ENCODE measurements around the gene IRAK3.
"Not testable (repeated sequence)": the region's sequence is repeated elsewhere in the genome, so short reads cannot be mapped to it uniquely, and the experiment has no call there.

IRAK3 gene

DNA sequence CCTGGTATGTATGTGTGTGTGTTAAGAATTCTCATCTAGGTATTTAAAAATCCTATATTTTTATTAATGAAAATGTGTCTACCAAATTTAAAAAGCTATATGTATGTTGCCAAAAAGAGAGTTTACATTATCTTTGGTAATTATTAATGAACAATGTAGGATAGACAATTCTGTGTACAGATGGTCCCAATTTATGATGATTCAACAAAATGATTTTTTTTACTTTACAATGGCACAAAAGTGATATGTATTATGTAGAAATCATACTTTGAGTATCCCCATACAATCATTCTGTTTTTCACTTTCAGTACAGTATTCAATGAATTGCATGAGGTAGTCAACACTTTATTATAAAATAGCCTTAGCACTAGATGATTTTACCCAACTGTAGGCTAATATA lies 39.4 kb downstream of the IRAK3 start:
- no peak for DNase-seq

DNA sequence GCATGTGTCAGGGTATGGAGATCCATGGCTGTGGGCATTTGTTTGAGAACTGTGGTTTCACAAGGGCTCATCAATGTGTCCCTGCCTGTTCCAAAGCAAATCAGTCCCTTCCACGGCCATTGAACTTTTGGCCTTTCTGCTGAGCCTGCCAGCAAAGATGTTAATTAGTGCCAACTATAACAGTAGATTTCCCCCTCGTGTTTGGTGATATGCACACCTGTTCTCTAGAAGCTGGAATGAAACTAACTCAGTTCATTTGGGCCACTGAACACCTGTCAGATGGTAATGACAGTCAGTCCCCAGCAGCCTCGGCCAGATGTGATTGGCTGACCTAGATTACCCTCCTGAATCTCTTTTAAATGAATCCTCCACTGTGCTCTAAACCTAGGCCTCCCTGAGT lies 43.2 kb downstream of the IRAK3 start:
- DNase-seq = no peak

DNA sequence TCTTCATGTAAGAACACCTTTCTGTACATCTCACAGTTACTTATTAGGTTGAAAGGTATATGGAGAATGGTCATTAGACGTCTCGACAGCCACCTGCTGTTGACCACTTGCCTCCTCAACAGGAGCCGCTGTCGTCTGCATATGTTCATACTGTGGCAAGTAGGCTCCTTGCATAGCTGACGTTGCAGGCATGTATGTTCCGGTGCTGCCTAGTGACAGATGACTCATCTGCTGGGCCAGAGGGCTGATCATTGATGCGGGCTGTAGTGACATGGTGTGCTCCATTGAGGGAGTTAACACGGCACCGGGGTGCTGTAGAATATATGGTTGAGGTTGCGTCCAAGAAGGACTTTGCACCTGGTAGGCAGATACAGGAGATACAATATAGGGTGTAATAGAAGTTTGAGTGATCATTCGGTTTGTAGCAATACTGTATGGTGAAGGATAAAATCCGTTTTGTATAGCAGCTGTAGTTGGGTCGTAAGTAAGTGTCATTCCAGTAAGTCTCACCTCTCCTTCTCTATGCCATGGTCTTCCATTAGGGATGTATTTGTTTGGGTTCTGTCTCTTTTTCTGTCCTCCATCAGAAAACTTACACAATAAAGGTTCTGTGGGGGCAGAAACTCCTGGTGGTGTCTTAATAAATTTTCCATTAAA lies 45.2 kb downstream of the IRAK3 start:
- peak; percentile 77 for DNase-seq

DNA sequence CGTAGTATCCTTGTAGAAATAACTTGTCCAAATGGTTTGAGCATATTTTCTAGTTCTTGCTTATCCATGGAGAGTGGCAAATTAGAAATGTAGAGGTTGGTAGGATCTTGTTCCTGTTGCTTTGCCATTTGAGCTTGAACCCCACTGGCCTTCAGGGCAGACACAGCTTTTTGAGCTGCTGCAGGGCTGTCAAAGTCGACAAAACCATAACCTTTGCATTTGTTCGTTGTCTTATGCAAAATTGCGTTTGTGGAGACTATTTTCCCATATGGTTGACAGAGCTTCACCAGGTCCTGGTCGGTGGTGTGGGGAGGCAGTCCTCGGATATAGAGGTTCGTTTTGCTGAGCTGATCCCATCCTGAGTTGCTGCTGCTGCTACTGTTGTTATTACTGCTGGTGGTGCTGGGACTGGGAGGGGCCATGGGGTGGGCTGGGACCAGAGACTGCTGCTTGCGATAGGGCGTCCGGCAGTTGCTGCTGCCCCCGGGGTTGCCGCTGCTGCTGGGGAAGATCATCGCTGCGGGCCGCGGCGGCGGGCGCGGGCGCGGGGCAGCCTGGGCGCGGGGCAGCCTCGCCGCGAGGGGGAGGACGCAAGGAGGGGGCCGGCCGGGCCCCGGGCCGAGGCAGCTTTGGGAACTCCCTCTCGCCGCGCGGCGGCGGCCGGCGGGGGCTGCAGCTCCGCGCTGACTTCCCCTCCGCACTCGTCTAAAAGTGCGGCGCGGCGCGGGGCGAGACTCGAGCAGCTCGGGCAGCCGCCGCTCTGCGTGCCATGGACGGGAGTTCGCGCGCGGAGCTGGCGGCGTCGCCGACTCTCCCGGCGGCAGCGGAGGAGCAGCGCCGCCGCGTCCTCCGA lies 46.0 kb downstream of the IRAK3 start:
- DNase-seq = peak; percentile 75

DNA sequence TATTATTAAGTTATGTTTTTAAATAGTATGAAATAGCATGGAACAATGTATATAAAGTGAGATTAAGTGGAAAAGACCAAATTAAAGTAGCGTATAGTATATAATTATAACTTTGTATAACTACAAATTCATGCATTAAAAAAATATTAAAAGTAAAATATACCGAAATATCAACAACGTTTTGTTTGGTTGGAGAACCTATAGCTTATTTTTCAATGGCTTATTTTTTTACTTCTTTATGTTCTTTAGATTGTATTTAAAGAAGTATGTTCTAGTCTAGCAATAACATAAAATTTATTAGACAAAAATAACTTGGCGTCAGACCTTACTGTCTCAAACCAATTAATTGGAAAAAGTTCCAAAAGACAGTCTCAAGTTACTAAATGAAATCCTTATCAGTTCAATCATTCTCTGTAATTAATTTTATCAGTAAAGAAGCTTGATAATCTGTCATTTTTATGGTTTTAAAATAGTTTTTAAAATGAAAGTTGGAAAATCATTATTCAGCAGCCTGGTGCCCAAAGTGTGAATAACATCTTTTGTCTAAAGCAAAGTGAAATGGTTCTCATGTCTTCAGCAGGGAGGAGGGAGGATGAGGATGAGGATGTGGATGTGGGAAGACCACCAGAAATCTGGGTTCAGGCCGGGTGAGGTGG lies 46.7 kb downstream of the IRAK3 start:
- no peak for DNase-seq

DNA sequence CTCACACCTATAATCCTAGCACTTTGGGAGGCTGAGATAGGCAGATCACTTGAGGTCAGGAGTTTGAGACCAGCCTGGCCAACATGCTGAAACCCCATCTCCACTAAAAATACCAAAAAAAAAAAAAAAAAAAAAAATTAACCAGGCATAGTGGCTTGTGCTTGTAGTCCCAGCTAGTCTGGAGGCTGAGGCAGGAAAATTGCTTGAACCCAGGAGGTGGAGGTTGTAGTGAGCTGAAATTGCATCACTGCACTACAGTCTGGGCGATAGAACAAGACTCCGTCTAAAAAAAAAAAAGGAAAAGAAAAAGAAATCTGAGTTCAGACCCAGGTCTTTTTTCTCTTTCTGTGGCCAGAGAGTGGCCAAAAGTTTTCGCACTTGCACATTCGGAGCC lies 47.3 kb downstream of the IRAK3 start:
- not testable (repeated sequence) for DNase-seq

DNA sequence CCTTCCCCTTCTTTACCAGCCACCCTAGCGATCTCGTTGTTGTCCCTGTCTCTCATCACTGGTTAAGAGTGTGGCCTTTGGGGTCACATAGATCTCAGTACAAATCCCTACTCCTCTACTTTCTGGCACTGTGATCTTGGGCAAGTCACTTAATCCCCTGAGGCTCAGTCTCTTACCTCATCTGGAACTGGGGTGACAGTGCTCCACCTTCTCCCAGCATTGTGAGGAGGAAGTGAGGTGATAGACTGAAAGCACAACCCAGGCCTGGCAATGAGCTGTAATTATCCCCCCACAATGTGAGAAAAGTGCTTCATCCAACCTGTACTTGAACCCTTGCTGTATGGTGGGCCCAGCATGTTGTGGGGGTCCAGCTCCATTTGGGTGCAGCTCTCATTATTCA lies 48.0 kb downstream of the IRAK3 start:
- DNase-seq = no peak

DNA sequence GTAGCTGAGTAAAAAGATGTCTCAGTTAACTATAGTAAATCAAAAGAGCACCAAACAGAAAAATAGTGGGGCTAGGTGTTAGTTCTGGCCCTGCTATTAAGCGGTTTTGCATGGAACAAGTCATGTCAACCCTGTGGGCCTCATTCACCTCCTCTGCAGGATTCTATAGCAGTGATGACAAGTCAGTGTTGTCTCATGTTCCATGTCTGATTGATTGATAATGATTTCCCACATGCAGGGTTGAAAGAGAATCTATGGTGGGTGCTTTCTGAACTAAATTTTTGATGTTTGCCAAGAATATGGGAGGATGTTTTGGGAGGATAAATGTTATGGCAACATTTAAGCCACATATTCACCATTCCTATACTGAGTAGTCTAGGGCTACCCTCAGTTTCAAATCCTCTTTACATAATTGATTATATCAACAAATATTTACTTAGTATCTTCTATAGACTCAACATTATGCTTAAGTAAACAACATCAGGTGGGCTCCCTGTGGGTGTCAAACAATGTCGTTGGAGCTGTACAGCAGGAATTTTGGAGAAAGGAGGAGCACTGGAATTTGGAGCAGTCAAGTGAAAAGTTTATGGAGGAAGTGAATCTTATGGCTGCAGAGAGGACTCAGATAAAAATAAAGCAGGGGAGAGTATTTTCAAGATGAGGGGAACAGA lies 48.6 kb downstream of the IRAK3 start:
- DNase-seq = no peak

DNA sequence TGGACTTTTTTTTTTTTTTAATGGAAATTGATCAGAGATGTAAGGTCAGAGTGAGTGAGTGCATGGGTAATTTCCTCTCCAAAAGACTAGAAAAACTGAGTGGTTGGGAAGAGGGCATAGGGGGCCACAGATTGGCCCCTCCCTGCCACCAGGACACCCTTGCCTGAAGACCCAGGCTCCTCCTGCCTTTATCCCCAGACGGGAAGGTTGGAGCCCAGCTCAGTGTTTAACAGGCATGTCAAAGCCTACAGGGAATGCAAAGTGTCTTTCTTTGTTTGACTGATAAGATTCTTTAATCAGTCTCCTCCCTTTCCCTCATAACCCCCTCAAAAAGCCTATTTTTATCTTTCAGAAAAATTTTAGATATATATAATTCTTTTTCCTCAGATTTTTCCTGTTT lies 50.3 kb downstream of the IRAK3 start:
- DNase-seq = no peak

DNA sequence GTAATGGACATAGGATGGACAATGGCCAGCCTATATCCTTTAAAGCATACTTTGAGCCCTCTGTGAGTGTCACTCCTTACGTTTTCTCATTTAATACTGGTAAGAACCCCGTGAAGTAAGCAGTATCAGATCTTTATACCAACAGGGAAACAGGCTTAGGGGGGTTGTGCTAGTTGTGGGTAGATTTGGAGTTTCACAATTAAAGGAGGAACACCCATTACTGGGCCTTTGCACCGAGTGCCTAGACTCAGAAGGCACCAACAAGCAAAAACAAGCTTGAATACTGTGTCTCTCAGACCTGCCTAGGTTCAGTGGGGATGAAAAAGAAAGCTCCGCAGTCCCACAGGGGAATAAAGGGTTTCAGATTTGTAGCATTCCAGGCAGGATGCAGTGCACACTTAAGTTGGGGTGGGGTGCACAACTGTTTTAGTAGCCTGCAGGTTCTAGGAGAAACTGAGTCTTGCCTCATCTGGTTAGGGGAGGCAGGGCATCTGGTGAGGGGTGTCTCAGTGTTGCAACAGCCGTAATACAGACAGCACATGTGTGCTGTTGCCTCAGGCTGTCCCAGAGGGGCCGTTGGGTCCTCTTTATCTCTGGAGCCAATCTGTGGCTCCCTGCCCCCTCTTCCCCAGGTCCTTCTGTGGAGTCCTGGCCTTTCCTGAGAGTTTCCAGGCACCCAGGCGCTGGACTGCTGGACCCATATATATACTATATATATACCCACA lies 51.2 kb downstream of the IRAK3 start:
- DNase-seq = no peak

DNA sequence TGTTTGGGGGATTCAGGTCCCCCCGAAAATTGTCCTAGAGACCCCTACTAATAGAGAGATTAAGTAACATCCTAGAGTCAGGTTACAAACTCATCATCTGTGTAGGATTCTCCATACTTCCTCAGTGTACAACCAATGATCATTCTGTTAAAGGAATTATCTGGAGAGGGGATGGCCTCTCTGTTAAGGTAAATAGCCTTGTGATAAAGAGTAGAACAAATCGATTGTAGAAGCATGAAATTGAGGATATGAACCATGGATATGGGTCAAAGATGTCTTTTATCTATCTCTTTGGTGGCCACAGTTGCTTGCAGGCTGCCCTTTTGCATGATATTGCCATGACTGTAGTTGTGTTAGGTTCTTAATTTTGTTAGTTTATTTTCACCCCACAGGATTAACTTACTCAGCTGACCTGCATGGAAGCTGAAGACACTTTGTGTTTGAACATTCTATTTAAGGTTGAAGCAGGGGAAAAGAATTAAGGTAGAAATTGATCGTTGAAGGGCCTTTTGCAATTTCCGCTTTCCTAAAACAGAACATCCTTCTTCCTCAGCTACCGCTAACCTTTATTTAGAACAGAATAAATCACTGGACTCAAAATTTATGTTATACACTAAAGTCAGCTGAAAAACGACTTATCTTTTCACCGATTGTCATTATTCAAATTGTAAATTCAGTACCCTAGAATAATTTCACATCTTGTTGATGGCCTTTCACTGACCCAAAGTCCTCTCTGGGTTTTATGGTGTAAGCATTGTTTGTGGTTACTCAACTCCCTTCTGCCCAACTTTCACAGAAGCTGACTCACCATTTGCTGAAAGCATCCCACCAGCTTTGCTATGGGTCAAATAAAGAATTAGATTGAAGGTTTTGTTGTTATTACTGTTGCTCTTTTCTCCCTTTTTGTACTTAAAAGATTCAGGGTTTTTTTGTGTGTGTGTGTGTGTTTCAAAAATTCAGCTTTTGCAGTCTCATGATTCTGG lies 52.3 kb downstream of the IRAK3 start:
- DNase-seq = no peak

DNA sequence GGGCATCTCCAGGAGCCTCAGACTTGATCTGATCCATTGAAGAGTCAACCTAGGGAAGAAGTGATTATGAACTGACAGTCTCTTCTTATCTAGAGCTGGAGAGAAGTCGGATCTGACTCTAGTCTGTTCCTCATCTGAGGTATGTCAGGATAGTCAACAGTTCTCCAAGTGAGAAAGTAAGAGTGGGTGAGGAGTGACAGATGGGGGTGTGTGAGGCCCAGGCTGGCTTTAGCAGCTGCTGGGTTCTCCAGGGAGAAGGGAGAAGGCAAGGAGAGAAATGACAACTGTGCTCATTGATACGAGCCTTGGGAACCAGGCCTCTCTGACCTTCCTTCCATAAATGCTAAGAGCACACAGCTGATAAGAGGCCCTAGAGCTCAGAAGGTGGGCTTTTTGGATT lies 53.3 kb downstream of the IRAK3 start:
- DNase-seq = no peak

DNA sequence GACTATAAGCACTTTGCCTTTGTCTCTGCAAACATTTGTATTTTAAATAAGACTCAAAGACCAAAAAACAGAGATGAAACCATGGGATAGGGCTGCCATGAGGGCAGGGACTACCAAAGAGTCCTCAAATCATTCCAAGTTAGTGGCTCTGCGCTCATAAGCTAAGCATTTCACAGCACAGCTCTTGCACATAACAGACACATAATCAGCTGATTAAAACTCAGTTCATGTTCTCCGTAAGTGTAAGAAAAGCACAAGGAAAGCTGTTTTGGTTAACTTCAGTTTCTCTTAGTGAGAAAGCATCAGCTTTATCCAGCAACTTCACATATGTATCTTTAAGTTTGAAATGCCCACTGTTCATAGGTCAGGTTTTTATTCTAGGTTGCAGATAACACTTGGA lies 54.9 kb downstream of the IRAK3 start:
- DNase-seq = no peak

DNA sequence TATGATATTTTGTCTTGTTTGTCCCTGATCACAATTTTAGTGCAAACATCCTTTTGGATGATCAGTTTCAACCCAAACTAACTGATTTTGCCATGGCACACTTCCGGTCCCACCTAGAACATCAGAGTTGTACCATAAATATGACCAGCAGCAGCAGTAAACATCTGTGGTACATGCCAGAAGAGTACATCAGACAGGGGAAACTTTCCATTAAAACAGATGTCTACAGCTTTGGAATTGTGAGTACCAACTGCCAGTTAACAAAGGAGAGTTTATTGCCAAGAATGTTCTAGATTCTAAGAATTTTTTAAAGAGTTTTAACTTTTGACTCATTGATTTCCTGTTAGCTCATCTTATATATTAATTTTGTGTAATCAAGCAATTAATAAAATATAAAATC lies 55.4 kb downstream of the IRAK3 start:
- no peak for DNase-seq

DNA sequence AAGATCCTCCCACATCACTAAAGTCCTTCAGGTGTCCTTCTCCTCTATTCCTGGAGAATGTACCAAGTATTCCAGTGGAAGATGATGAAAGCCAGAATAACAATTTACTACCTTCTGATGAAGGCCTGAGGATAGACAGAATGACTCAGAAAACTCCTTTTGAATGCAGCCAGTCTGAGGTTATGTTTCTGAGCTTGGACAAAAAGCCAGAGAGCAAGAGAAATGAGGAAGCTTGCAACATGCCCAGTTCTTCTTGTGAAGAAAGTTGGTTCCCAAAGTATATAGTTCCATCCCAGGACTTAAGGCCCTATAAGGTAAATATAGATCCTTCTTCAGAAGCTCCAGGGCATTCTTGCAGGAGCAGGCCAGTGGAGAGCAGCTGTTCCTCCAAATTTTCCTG lies 58.7 kb downstream of the IRAK3 start:
- no peak for DNase-seq

DNA sequence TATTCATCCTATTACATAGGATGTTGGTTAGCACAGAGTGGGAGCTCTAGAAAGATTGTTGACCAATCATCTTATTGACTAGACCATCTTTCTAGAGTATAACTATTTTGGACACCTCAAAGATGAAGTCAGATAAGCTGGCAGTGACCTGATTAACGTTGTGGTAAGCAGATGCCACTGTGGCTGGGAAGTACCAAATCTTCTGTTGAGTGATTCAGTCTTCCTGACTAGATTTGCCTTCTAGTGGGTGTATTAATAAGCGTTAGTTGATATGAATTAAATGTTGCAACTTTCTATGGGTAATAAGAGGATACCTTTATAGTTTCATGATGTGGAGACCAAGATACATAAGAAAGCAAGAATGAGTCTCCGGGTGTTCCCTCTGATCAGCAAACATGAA lies 62.0 kb downstream of the IRAK3 start:
- no peak for DNase-seq

DNA sequence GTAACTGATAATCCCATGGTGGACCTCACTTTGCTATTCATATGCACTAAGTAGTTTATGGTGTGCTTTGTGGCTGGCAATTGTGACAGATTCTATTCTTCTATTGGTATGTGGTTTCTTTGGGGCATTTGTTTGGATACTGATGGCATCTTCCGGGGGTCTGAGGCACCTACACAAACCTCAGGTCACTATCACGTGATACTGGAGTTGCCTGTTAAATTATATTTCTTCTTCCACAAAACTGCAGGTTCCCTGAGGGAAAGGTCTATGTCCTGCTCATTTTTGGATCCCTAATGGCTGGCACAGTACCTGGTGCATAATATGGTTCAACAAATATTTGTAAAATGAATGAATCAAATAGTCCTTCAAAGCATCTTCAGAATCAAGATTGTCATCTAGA lies 63.8 kb downstream of the IRAK3 start:
- DNase-seq = no peak

DNA sequence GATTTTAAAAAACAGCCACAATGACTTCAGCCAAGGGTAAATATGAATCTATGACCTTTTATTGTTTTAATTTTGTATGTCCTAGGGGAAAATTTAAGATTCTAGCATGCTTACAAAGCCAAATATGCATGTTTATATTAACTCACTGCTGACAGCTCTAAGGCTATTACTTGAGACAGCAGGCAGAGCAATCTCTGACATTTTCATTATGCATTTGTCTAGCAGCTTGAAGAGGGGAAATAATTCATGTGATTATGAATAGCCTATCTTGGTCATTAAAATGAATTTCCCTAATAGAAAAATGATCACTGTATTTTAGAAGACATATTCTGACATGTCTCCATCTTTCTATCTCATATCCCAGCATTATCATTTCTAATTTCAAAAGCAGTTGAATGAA lies 66.7 kb downstream of the IRAK3 start:
- DNase-seq = no peak

DNA sequence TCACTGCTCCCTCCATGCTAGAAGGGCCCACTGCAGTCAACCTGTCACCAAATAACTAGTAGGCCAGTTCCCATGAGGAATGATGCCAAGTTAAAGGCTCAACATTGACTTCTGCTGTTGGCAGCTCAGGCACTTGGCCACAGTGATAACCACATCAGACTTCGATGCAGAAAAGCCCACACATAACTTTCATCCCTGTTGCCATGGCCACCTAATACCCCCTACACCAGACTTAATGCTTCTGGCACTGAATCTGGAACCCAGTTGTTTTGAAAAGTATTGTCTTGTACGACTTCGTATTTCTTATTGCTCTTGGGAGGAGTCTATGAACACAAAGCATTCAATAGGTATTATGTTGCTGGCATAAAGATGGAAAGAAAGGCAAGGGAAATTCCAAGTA lies 69.0 kb downstream of the IRAK3 start:
- DNase-seq = no peak

DNA sequence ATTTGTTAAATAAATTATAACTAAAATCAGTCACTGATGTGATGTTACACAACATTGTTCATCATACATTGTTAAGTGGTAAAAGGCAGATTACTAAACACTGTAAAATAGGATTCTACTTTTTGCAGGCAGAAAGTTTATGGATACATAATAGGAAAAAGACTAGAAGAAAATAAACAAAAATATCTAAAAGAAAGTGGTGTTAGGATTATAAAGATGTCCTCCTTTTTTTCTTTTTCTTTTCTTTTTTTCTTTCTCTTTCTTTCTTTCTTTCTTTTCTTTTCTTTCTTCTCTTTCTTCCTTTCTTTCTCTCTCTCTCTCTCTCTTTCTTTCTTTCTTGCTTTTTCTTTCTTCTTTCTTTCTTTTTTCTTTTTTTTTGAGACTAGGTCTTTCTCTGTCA lies 73.7 kb downstream of the IRAK3 start:
- no peak for DNase-seq

DNA sequence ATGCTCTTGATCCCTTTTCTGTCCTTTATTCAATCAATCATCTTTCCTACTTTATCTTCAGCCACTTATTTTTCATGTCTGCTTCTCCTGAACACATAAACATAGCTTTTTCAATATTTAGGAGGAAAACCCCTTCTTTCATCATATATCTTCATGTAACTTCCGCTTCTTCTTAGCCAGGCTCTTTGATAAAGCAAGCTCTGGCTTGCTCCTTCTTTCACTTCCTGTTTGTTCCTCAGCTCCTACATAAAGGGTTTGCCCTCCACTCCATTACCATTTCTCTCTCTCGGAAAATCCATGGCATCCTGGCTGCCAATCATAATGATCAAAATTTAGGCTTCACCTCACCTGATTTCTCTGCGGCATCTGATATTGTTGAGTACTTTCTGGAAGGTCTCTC lies 79.5 kb downstream of the IRAK3 start:
- no peak for DNase-seq

DNA sequence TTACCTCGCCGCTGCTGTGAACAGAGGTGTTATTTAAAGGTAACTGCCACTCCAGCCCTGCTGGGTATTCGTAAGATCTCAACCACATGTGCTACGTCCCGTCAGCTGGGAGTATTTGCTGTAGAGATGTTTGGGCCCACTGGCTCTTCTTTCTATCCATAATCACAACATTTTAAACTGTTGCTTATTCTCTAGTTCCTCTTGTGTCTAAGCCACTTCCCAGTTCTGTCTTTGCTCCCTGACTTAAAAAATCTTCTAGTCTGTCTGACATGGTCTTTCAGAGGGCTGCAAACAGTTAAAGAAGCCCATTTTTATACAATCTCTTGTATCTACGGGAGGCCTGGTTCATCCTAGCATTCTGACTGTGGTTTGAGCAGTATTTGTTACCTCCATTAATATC lies 80.1 kb downstream of the IRAK3 start:
- DNase-seq = no peak

Measured in activated effector memory CD4-positive, alpha-beta T cell treated with anti-CD3 and anti-CD28 coated beads, Interleukin-2, amount 50 U/mL, for 16 hours (primary cell).